SJCRH30 (cell line): Measurements from ENCODE around the gene AGAP5. TPM values are rescaled to one million over a fixed set of nuclear protein-coding genes. Genes with fewer than 3 reads are reported as not detected.
A peak's percentile ranks its signal among the peaks of the same experiment; 100 is the strongest.

Experiments
- DNase-seq, 2 experiments: peaks; one replicate each; pipeline ENCODE4 v3.0.0-alpha.2; 2015 to 2020
- H3K27ac ChIP-seq: fragments of 250-450 bp; sonication (Bioruptor Pico); 2 replicates; pipeline ENCODE4 v1.5.1; 2020; ENCODE audit warnings: mild to moderate bottlenecking, moderate library complexity
- H3K27me3 ChIP-seq: fragments of 250-450 bp; sonication (Bioruptor Pico); 2 replicates; pipeline ENCODE4 v1.5.1; 2020; ENCODE audit warnings: mild to moderate bottlenecking, moderate library complexity
- H3K36me3 ChIP-seq: fragments of 250-450 bp; sonication (Bioruptor Pico); 2 replicates; pipeline ENCODE4 v1.5.1; 2020; ENCODE audit warnings: mild to moderate bottlenecking, moderate library complexity
- H3K4me1 ChIP-seq: fragments of 250-450 bp; sonication (Bioruptor Pico); 2 replicates; pipeline ENCODE4 v1.5.1; 2020; ENCODE audit warnings: mild to moderate bottlenecking, moderate library complexity
- H3K4me3 ChIP-seq: fragments of 250-450 bp; sonication (Bioruptor Pico); 2 replicates; pipeline ENCODE4 v1.5.1; 2020; ENCODE audit warnings: mild to moderate bottlenecking, moderate library complexity
- H3K9me3 ChIP-seq: fragments of 250-450 bp; sonication (Bioruptor Pico); replicated peaks from 2 replicates; pipeline ENCODE4 v1.5.1; 2020; ENCODE audit warnings: mild to moderate bottlenecking, moderate library complexity
- total RNA-seq: library from RNA; depleted of rRNA; stranded (reverse); fragments of >200 nt; shearing (Covaris generic); gene quantifications from 2 replicates; pipeline ENCODE4 v1.2.3, GENCODE V29; 2014

AGAP5 gene
- total RNA-seq, 1 experiment from 2014 or later, result 2.7 TPM

DNA sequence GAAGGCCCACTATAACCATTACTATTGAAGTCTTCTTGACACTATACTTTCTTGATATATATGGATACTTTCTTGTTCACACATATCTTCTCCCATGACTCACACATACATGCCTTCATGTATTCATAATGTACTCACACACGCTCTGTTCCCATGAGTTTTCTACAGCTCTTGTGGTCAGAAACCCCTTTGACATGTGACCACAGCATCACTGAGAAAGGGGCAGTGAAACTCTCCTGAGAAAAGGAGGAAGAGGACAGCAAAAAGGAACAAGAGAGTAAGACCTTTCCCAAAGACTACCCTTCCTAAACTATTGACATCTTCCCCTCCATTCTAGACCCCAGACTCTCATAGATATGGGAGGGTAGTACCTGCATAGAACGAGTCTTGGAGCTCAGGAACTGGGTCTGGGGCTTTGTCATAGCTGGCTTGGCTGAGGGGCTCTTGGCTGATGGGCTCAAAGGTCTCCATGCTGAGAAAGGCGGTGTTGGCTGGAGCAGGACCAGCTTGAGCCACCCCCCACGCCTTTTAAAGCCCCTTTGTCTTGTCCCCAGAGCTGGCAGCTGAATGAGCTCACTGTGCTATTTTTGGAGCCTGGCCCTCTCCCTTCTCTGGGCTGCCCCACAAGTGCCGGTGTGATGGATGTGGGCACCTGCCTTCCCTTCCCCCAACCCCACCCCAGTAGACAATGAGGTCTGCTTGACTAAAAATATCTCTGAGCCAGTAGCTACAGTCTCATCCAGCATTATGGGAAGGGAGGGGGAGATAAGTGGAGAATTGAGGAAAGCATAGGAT is 47.2 kb downstream of the AGAP5 start:
- Histone ChIP-seq H3K27ac (peak overlapping the region; percentile 97), H3K4me3 (peak overlapping the region; percentile 40), H3K4me1 (peaks cover 21% of the 10 kb centered on the region), H3K36me3 (no peaks in the 10 kb centered on the region), H3K27me3 (no peaks in the 10 kb centered on the region), H3K9me3 (no peaks in the 10 kb centered on the region)
- DNase-seq, result peak; percentile 99

DNA sequence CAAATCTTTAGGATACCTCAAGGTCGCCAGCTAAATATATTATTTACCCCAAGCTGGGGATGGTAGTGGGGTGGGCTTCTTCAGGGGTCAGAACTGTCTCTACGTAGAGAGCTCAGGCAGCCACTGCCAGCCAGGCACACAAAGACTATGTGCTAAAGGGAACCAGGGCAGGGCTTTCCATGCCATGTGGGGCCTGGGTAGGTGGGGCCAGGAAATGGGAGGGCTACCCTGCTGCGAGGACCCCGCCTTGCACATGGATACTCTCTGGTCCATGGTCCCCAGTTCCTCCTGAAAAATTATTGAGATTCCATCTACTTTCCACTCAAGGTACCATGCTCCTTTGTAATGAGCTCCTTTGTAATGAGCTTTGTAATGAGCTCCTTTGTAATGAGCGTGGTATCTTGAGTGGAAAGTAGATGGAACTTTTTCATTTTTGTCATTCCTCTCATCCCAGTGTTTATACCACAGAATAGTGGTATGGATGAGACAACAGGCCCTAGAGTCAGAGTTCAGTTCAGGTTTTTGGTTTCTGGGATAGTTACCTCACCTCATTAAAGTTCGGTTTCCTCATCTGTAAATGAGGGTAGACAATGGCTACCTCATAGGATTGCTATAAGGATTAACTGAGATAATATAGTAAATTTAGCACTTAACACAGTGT is 47.9 kb downstream of the AGAP5 start:
- Histone ChIP-seq H3K4me1 (peaks cover 21% of the 10 kb centered on the region), H3K36me3 (no peaks in the 10 kb centered on the region), H3K4me3 (peak overlapping the region; percentile 40), H3K27me3 (no peaks in the 10 kb centered on the region), H3K9me3 (no peaks in the 10 kb centered on the region), H3K27ac (peak overlapping the region; percentile 97)
- peak; percentile 31 to 52 for DNase-seq

DNA sequence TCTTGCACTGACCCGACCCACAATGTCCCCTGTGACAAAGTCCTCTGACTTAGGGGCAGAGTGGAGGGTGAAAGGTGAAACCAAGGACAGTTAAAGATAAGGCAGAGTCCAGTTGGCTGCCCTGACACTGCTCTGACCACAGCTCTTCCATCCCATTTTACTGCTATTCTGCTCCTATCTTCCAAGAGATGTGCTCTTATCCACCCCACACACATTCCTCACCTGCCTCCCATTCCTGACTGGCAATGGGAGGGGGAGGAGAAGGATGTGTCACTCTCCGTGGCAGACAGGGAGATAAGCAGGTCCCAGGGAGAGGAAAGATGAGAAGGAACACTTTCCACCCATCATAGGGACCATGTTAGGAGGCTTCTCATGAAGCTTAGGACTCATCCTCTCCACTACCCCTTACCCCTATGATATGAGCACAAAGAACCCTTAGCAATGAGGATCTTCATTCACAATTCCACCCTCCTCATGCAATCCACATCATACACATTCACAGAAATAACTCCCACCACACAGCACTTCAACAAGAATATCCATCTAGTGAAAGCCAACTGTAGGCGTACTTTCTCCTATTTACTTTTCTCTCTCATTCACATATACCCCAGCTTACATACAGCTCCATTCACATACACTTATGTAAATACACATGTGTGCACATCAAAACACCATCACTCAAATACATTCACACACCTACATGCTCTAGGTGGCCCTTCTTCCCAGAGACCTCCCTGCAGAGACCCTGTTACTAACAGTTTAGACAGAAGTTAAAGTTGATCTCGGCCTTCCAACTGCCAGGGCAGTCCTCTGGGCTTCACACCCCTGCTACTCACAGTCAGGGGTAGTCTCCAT is 48.7 kb downstream of the AGAP5 start:
- Histone ChIP-seq H3K36me3 (no peaks in the 10 kb centered on the region), H3K9me3 (no peaks in the 10 kb centered on the region), H3K4me3 (peak overlapping the region; percentile 1; the same call in 1 of the 2 replicates), H3K27me3 (no peaks in the 10 kb centered on the region), H3K4me1 (peaks cover 21% of the 10 kb centered on the region), H3K27ac (peak overlapping the region; percentile 97; the same call in 1 of the 2 replicates)
- DNase-seq, result no peak

DNA sequence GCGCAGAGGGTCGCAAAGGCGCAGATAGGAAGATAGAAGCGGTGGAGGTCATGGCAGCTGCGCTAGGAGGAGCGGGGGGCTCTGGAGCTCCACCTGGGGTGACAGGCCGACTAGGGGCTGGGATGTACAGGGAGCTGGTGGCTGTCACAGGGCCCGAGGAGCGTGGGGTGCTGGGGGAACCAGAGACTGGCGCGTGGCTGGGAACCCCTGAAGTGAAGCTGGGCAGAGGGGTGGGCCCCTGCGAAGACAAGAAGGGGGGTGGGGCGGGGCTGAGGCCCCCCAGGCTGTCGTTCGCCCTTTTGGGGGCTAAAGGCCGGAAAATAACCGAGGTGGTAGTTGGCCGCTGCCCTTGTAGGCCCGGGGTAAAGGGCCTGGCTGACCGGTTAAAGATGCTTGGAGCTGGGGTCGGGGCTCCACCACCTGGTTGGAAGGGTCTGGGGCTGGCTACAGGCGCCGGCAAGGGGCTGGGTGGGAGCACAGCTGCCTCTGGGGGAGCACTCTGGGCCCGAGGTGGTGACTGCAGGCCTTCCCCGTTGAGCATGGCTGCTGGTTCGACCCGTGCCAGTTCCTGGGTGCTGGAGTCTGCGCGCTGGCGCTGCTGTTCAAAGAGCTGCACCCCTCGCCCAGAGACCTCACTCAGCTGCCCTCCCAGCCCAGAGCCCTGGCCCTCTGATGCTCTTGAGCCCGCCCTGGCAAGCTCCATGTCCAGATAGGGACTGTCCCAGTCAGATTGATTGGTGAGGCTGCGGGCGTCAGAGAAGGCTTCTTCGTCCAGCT is 49.8 kb downstream of the AGAP5 start:
- Histone ChIP-seq H3K27ac (no peak overlapping the region), H3K27me3 (no peaks in the 10 kb centered on the region), H3K4me3 (no peak overlapping the region), H3K9me3 (no peaks in the 10 kb centered on the region), H3K36me3 (no peaks in the 10 kb centered on the region), H3K4me1 (peaks cover 21% of the 10 kb centered on the region)
- no peak for DNase-seq

DNA sequence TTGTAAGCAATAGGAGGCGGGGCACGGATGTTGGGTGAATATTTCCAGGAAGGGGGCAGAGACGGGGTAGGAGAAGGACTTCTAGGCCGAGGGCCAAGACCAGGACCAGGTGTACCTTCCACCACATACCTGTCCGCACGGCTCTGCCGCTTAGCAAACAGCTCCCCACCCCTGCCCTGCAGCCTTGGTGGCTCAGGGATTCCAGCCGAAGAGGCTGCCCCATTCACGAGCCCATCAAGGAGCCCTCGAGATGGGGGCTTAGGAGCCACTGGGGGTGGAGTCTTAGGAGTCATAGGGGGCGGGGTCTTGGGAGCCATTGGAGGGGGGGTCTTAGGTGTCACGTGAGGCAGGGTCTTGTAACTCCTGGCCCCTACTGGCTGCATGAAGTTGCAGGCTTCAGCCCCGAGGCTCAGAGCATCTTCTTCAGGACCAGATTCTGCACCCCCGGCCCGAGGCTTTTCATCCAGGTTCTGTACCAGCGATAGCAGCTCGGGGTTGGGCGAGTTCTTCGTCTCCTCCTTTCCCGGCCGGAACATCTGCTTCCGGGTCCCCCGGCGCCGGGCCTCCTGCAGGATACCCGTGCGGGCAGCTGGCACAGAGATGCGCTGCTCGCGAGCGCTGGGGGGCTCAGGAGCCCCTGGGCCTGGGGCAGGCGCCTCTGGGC is 50.6 kb downstream of the AGAP5 start:
- no peak overlapping the region for H3K27ac ChIP-seq
- no peak overlapping the region for H3K4me3 ChIP-seq
- H3K27me3 ChIP-seq, result no peaks in the 10 kb centered on the region
- peaks cover 21% of the 10 kb centered on the region for H3K4me1 ChIP-seq
- no peaks in the 10 kb centered on the region for H3K36me3 ChIP-seq
- no peak for DNase-seq
- no peaks in the 10 kb centered on the region for H3K9me3 ChIP-seq

DNA sequence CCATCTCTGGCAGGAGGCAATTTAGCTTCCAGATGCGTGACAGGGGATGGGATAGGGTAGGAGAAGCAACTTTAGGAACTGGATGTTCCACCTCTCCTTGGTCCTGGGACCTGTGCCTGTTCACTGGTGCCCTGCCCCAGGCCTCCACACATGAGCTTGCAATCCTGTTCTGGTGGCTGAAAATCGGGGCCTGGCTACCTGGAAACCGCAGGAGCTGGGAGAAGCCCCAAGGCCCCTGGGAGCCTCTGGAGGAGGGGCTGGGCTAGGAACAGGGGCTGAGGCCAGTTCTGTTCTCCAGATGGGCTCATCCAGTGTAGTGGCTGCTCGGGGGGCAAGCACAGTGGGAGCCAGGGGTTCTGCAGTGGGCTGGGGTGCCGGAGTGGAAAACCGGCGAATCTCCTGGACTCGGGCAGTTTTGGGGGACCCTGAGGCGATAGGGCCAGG is 51.3 kb downstream of the AGAP5 start:
- H3K4me3 ChIP-seq, result no peak overlapping the region
- no peaks in the 10 kb centered on the region for H3K36me3 ChIP-seq
- no peaks in the 10 kb centered on the region for H3K27me3 ChIP-seq
- no peaks in the 10 kb centered on the region for H3K9me3 ChIP-seq
- no peak for DNase-seq
- H3K4me1 ChIP-seq, result peaks cover 21% of the 10 kb centered on the region
- no peak overlapping the region for H3K27ac ChIP-seq

DNA sequence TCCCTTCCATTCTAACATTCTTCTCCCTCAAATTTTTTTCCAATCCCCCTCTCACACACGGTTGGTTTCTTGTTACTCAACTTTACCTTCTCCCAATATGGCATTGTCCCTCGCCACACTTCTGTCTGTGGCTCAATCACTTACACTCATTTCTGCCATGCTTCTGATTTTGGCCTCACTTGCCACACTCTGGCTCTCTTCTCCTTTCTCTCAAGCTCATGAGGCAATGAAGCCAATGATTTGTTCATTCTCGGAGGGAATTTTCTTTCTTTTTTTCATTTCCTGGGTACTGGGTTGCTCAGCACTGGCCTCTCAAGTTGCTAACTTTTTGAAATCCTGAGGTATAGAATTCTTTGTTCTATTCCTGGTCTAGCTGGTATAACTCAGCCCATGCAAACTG is 52.7 kb downstream of the AGAP5 start:
- H3K9me3 ChIP-seq, result no peaks in the 10 kb centered on the region
- no peak overlapping the region for H3K4me3 ChIP-seq
- no peaks in the 10 kb centered on the region for H3K36me3 ChIP-seq
- H3K27ac ChIP-seq, result no peak overlapping the region
- DNase-seq, result no peak
- peaks cover 14% of the 10 kb centered on the region for H3K4me1 ChIP-seq
- no peaks in the 10 kb centered on the region for H3K27me3 ChIP-seq

DNA sequence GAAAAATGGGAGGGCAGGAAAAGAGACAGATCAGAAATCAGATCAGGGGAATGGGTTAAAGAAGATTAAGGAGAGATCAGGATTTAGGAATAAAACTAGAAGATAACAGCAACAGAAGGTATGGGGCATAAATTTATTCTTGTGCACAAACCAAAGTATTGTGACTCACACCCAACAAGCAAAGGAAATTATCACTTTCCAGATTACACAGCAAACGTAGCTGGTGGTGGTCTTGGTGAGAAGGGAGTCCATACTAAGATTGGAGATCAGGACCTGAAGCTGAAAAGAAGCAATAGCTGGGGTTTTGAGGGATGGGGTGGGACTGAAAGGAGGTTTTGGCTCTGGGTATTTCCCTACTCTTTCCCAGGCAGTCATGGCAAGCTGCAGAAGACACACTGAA is 53.1 kb downstream of the AGAP5 start:
- Histone ChIP-seq H3K27me3 (no peaks in the 10 kb centered on the region), H3K9me3 (no peaks in the 10 kb centered on the region), H3K27ac (no peak overlapping the region), H3K4me3 (no peak overlapping the region), H3K36me3 (no peaks in the 10 kb centered on the region), H3K4me1 (peaks cover 9% of the 10 kb centered on the region; the same call in 1 of the 2 replicates)
- no peak for DNase-seq

DNA sequence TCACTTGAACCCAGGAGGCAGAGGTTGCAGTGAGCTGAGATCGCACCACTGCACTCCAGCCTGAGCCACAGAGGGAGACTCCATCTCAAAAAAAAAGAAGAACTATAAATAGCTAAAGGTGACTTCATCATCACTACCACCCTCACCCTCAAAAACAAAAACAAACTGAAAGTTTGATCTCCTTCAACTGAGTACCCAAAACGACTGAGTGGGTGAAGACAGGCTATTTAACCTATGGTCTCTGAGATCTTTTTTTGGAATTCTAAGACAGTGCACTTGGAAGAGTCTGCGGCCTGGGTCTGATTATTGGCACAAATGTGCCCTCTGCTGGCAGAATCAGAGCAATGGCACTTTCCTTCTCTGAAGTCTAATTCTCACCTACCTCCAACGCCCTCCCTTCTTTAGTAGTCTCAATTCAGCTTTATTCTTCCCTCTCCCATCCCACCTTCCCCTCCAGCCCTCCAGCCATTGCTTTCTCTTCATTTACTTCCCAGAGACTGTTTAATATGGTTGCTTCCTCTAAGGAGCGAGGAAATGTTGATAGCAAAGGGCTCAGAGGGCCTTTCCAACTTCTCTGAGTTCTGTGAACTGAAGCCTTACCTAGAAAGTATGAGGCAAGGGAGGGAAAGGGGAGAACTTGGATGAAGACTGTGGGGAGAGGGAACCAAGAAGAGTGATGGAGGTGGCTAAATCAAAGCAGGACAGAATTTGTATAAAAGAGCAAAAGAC is 53.7 kb downstream of the AGAP5 start:
- no peaks in the 10 kb centered on the region for H3K27me3 ChIP-seq
- no peaks in the 10 kb centered on the region for H3K9me3 ChIP-seq
- no peak overlapping the region for H3K4me3 ChIP-seq
- peaks cover 6% of the 10 kb centered on the region; the same call in 1 of the 2 replicates for H3K4me1 ChIP-seq
- no peaks in the 10 kb centered on the region for H3K36me3 ChIP-seq
- no peak overlapping the region for H3K27ac ChIP-seq
- DNase-seq, result peak; percentile 57 to 88

DNA sequence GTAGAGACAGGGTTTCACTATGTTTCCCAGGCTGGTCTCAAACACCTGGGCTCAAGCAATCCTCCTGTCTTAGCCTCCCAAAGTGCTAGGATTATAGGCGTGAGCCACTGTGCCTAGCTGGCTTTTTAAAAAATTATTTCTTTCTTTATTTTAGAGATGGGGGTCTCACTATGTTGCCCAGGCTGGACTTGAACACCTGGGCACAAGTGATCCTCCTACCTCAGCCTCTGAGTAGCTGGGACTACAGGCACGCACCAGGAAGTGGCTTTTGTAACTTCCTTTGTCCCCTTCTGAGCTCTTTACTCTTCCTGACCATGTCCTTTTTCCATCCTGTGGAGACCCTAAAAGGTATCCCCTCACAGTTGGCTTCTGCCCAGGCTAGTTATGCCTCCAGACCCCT is 54.5 kb downstream of the AGAP5 start:
- H3K9me3 ChIP-seq, result no peaks in the 10 kb centered on the region
- no peak overlapping the region for H3K27ac ChIP-seq
- no peak for DNase-seq
- H3K36me3 ChIP-seq, result no peaks in the 10 kb centered on the region
- H3K4me3 ChIP-seq, result no peak overlapping the region
- H3K27me3 ChIP-seq, result no peaks in the 10 kb centered on the region
- H3K4me1 ChIP-seq, result peaks cover 6% of the 10 kb centered on the region; the same call in 1 of the 2 replicates

DNA sequence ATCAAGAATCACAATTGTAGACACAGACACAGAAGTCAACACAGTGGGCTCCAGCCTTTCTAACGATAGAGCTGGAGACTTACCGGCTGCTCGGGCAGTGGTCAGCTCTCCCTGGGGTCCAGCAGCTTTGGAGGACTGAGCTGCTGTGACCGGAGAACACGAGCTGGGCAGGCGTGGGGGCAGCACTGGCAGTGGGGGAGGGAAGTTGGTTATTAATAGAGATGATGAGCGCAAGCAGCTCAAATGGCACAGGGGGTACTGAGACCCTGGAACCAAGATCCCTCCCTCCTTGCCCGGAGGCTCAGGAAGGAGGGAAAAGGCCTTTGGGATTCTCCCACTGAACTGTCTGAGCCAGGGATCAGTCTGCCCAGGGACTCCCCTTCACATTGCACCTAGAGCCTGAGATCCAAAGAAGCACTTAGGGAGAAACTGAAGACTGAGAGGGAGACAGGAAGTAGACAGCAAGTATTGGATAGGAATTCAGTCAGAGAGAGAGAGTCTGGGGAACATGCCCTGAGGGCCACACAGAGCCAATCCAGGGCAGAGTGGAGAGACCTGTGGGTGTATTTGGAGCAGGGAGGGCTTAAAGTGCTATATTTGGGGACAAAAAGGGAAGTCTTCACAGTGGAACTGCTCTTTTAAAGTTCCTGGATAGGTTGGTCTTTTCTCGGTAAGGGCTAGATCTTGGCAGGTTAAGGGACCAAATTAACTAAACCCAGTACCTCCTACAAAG is 56.4 kb downstream of the AGAP5 start, which contains the start of gene MYOZ1:
TSS of gene MYOZ1 (minus strand) at position 147 of the 733 bp plus-strand sequence. CDS start 1,457 bp downstream, outside the sequence.
- no peaks in the 10 kb centered on the region for H3K36me3 ChIP-seq
- H3K4me3 ChIP-seq, result no peak within 1 kb of the TSS
- H3K27ac ChIP-seq, result no peak within 1 kb of the TSS
- no peaks in the 10 kb centered on the region for H3K27me3 ChIP-seq
- peaks cover 6% of the 10 kb centered on the region; the same call in 1 of the 2 replicates for H3K4me1 ChIP-seq
- H3K9me3 ChIP-seq, result no peaks in the 10 kb centered on the region
- peak; percentile 39 to 63 for DNase-seq

DNA sequence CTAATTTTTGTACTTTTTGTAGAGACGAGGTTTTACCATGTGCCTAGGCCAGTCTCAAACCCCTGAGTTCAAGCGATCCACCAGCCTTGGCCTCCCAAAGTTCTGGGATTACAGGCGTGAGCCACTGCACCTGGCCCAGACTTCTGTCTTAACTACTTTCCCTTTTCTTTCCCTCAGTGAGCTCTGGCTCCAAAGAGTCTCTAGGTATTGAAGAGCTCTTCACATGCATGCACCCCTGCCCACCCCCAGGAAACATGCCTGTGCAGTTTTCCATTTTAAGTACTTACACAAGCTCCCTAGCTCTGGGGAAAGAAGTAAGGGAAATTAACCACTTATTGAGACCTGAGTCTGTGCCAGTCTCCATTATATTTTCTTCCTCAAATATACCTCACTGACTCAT is 58.6 kb downstream of the AGAP5 start:
- no peaks in the 10 kb centered on the region for H3K9me3 ChIP-seq
- H3K4me3 ChIP-seq, result no peak overlapping the region
- no peaks in the 10 kb centered on the region for H3K27me3 ChIP-seq
- no peak for DNase-seq
- no peak overlapping the region for H3K27ac ChIP-seq
- H3K4me1 ChIP-seq, result peaks cover 6% of the 10 kb centered on the region; the same call in 1 of the 2 replicates
- H3K36me3 ChIP-seq, result no peaks in the 10 kb centered on the region
